Inflammatory macrophage treated with lipopolysaccharide for 1 hour (primary cell): ENCODE results near the gene PLA2G2C.
"Not testable (repeated sequence)": the region's sequence is repeated elsewhere in the genome, so short reads cannot be mapped to it uniquely, and the experiment has no call there.

Experiments
- DNase-seq, 2 donors: peaks; one replicate each; pipeline ENCODE4 v3.0.0-alpha.2; 2020 to 2022

Gene PLA2G2C

GRCh38 chr1:20185834-20186782, at the start of gene PLA2G2C, which contains the start of gene UBXN10:
Gene PLA2G2C (minus strand): TSS chr1:20186518. CDS start chr1:20177363, 9,155 bp downstream.
Gene UBXN10 (plus strand): TSS chr1:20186096. CDS start chr1:20190562, 4,466 bp downstream.
- DNase-seq, result no peak

DNA sequence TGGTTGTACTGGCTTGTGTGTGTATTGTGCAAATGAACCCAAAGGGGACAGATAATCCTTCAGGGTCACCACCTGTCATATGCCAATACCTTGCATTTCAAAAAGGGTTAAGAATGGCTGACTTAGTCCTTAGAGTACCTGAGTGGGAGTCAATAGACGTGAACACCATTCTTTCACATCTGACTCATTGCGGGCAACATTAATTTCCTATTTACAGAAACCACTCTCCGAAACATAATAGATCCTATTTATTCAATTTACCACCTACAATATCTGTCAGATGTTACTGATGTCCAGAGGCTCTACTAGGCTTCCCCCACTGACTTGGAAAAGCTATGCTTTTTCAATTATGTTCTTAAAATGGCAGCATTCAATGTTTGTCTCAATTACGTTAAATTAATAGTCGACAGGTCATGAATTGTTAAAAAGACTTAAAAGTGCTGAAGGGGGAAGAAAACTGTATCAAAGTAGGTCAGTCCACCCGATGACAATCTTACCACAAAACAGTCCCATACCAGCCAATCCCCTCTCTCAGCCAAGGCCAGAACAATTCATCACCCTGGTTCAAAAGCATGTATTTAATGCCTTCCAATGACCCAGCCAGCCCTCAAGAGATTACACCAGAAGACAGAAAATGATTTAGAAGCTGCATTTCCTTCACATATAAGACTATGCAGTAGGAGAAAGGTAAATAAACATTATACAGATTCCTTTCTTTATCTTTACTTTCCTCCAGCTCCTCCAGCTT, 48.6 kb upstream of the PLA2G2C start:
- no peak for DNase-seq

- no peak for DNase-seq
Observed at GRCh38 chr1:20233866-20234265, 47.5 kb upstream of the PLA2G2C start.

DNA sequence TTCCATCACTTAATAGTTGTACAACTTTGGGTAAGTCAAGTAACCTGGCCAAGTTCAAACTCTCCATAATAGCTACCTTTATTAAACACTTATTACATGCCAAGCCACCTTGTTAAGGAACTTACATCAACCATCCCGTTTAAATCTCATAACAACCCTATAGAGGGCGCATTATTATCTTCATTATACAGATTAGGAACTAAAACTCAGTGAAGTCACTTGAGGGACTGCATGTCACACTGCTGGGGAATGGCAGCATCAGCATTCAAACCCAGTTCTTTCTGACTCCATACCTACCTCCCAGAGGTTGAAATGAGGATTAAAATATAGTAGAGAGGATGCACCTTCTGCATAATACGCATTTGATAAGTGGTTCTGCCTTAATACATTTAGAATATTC, 47.1 kb upstream of the PLA2G2C start:
- peak; percentile 3 to 40 for DNase-seq

DNA sequence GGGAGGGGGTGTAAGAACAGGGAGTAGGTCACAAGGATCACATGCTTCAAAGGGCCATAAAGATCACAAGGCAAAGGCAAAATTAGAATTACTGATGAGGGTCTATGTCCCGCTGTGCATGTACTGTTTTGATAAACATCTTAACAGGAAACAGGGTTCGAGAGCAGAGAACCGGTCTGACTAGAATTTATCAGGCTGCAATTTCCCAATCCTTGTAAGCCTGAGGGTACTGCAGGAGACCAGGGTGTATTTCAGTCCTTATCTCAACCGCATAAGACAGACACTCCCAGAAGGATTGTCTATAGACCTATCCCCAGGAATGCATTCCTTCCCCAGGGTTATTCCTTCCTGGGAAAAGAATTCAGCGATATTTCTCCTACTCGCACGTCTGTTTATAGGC, 46.2 kb upstream of the PLA2G2C start:
- not testable (repeated sequence) for DNase-seq

- no peak for DNase-seq
Observed at GRCh38 chr1:20229171-20229570, 42.9 kb upstream of the PLA2G2C start.

- DNase-seq, result no peak
Observed at GRCh38 chr1:20228314-20228825, 42.1 kb upstream of the PLA2G2C start.

DNA sequence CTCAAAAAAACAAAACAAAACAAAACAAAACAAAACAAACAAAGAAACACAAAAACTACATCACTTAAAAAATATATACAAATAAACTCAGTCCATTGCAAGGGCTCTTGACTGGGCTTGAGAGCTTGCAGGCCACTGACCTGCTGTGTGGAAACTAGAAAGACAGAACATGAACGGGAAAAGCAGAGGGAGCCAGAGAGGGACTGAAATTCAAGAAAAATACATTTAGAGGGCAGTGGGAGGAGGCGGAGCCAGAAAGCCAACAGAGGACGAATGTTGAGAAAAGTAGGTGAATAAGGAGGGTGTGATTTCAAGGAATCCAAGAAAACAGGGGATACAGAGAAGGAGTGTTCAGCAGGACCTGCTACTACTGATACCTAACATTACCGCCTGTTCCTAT, 41.4 kb upstream of the PLA2G2C start:
- DNase-seq, result no peak

DNA sequence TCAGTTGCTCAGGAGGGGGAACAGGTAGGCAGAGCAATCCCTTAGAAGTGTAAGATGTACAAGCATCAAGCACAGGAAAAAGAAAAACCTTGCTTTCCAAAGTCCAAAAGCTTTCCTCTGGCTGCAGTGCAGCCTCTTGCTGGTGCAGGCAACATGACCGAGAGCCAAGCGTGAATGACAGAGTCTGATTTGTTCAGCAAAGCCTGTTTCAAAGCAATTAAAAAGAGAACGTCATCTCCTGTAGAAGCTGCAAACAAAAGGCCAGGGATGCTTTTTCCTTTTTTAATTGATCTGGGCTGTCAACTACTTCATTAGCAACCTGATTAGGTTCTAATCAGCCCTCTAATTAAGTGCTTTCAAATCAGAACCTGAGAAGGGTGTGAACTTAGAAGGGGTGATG, 38.2 kb upstream of the PLA2G2C start:
- no peak for DNase-seq

- no peak for DNase-seq
Observed at GRCh38 chr1:20223551-20224419, 37.5 kb upstream of the PLA2G2C start.

GRCh38 chr1:20223106-20223505, 36.8 kb upstream of the PLA2G2C start:
- DNase-seq, result peak in 1 of 2 donors; percentile 10

- no peak for DNase-seq
Observed at GRCh38 chr1:20220036-20220435, 33.7 kb upstream of the PLA2G2C start.

DNA sequence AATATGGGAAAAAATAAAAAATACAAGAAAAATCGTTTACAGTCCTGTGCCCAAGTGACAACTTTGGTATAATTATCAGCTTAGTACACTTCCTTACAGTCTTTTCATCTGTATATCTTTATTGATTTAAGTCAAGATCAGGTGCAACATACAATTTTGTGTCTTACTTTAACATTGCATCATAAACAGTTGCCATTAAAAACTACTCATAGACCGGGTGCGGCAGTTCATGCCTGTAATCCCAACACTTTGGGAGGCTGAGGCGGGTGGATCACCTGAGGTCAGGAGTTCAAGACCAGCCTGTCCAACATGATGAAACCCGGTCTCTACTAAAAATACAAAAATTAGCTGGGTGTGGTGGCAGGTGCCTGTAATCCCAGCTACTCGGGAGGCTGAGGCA, 32.7 kb upstream of the PLA2G2C start:
- not testable (repeated sequence) for DNase-seq

DNA sequence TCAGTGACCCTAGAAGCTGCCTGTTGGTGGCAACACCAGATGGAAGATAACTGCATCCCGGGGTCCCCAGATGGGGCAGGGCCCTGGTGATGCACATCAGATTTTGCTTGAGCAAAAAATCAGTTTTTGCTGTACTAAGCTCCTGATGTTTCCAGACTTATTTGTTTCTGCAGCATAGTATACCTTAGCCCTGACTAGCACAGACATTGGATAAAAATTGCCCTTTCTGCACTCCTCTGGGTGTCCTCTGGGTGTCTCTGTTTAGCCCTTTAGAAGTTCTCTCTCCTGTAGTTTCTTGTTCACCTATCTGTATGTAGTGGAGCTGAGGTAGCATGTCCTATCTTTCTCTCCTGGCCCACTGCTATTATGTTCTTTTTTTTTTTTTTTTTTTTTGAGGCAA, 30.3 kb upstream of the PLA2G2C start:
- peak in 1 of 2 donors; percentile 5 for DNase-seq

- DNase-seq, result no peak
Observed at GRCh38 chr1:20215716-20216115, 29.4 kb upstream of the PLA2G2C start.

- peak; percentile 31 to 60 for DNase-seq
Observed at GRCh38 chr1:20212685-20213331, 26.5 kb upstream of the PLA2G2C start.

- DNase-seq, result no peak
Observed at GRCh38 chr1:20212085-20212684, 25.9 kb upstream of the PLA2G2C start.

GRCh38 chr1:20211511-20211931, 25.2 kb upstream of the PLA2G2C start:
- DNase-seq, result peak in 1 of 2 donors; percentile 19

- DNase-seq, result no peak
Observed at GRCh38 chr1:20210736-20211460, 24.6 kb upstream of the PLA2G2C start.

DNA sequence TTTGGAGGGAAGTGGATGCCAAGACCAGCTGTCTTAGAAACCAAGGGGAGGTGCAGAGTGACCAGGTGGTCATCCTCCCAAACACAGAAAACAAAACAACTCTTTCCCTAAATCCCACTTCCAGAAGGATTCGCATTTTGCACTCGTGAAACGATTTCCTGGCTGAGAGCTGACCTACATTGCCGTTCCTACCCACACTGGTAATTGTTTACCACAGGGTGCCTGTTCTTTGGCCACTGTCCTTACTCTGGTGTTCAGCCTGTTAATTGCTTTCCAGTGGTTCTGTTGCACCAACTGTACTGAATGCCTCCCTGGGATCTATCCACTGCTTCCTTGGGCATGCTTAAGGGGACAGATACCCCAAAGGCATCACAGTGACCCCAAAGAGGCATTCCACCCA, 23.2 kb upstream of the PLA2G2C start:
- DNase-seq, result no peak

DNA sequence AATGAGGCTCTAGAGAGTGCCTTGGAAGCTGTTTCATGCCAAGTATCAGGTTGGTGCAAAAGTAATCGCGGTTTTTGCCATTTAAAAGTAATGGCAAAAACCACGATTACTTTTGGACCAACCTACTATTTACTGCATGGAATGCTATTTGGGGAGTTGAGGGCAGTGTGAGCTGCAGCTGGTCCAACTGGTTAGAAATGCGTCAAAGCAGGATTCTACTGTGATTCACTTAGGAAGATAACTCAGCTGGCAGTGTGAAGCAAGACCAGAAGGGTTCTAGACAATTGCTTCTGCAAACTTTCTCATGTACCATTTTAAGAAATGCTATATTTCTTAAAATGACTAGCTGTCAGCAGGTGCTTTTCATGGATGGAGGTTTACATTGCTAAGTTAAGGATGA, 21.2 kb upstream of the PLA2G2C start:
- DNase-seq, result no peak
